GM12878 (cell line): ENCODE measurements around the gene GRXCR2. TPM values are rescaled to one million over a fixed set of nuclear protein-coding genes. Genes with fewer than 3 reads are reported as not detected.

Experiments used
- ATAC-seq: fragments of 200-7000 bp; cut with Tn5 transposase; 3 replicates; pipeline ENCODE4 v1.9.1; 2020; ENCODE audit warnings: mild to moderate bottlenecking, moderate library complexity
- BruUV-seq: library from RNA; stranded (reverse); fragments of 400-500 nt; replicated peaks from 2 replicates; lab custom pipeline; 2021; lab: Mats Ljungman, UMichigan
- CTCF ChIA-PET: fragments of 300-600 bp; sonication (Branson Sonifier 250); formaldehyde crosslinking; extraction: SDS; loops from one replicate; lab custom pipeline; 2021; ENCODE audit warnings: inconsistent platforms; lab: Yijun Ruan, JAX
- POLR2A ChIA-PET: fragments of 350-600 bp; formaldehyde crosslinking; extraction: SDS; loops from one replicate; lab custom pipeline; 2021; ENCODE audit warnings: inconsistent platforms; lab: Charles Lee
- RAD21 ChIA-PET: fragments of 300-600 bp; sonication (Branson Sonifier 250); formaldehyde crosslinking; loops from one replicate; lab custom pipeline; 2023; ENCODE audit warnings: antibody characterized with exemption; ENCODE audit not compliant: unreplicated experiment; lab: Charles Lee
- SMC1A ChIA-PET: fragments of 300-600 bp; sonication (Branson Sonifier 250); formaldehyde crosslinking; loops from one replicate; lab custom pipeline; 2023; ENCODE audit not compliant: unreplicated experiment, uncharacterized antibody; lab: Charles Lee
- DNase-seq: peaks from one replicate; pipeline ENCODE4 v3.0.0-alpha.2; 2011; ENCODE audit warnings: low read depth, low spot score
- FAIRE-seq: peaks from 3 replicates; lab custom pipeline; 2011; peaks lifted over from hg19 to GRCh38; lab: Jason Lieb, UNC
- H2AFZ ChIP-seq: 2 replicates; pipeline ENCODE4 v1.6.0; 2011; ENCODE audit warnings: low read depth, low read length, control low read depth; ENCODE audit not compliant: control insufficient read depth
- H3K27ac ChIP-seq: 2 replicates; pipeline ENCODE4 v1.5.1; 2011; ENCODE audit warnings: control low read depth; ENCODE audit not compliant: control insufficient read depth, insufficient read depth
- H3K27me3 ChIP-seq, 2 experiments: replicated peaks in 1 of 2; 2 replicates each; pipeline versions ENCODE4 v1.6.0 to v1.6.1; 2011; ENCODE audit warnings: low read length in 1 of 2; ENCODE audit not compliant: control insufficient read depth in 2 of 2, insufficient read depth in 2 of 2
- H3K36me3 ChIP-seq, 2 experiments: 2 replicates each; pipeline ENCODE4 v1.5.1; 2011; ENCODE audit warnings: low read length in 1 of 2; ENCODE audit not compliant: control insufficient read depth in 2 of 2, insufficient read depth in 2 of 2
- H3K4me1 ChIP-seq: 2 replicates; pipeline ENCODE4 v1.6.1; 2011; ENCODE audit warnings: mild to moderate bottlenecking, low read length, moderate library complexity, mixed read lengths; ENCODE audit not compliant: control insufficient read depth, insufficient read depth
- H3K4me2 ChIP-seq: 2 replicates; pipeline ENCODE4 v1.6.0; 2011; ENCODE audit warnings: control low read depth; ENCODE audit not compliant: control insufficient read depth, insufficient read depth
- H3K4me3 ChIP-seq: fragments of 200-600 bp; sonication (generic); 2 replicates; pipeline ENCODE4 v1.5.1; 2016
- H3K79me2 ChIP-seq: 2 replicates; pipeline ENCODE4 v1.6.0; 2011; ENCODE audit warnings: low read length; ENCODE audit not compliant: control insufficient read depth, insufficient read depth
- H3K9ac ChIP-seq: 2 replicates; pipeline ENCODE4 v1.8.0; 2011; ENCODE audit warnings: low read length, control low read depth, mixed read lengths; ENCODE audit not compliant: control insufficient read depth, insufficient read depth
- H3K9me3 ChIP-seq: replicated peaks from 3 replicates; pipeline ENCODE4 v1.5.1; 2011; ENCODE audit warnings: mild to moderate bottlenecking, low read length; ENCODE audit not compliant: control insufficient read depth, insufficient read depth
- H4K20me1 ChIP-seq: 2 replicates; pipeline ENCODE4 v1.6.0; 2011; ENCODE audit not compliant: control insufficient read depth, insufficient read depth
- BCL11A ChIP-seq: IDR thresholded peaks from 2 replicates; pipeline ENCODE4 v1.6.1; 2011; ENCODE audit warnings: low read depth, low read length
- BHLHE40 ChIP-seq, 2 experiments: fragments of 450-650 bp in 1 of 2; IDR thresholded peaks; 2 replicates each; pipeline ENCODE4 v1.6.1; 2011 to 2017; ENCODE audit warnings: low read depth in 2 of 2, borderline replicate concordance in 1 of 2, improper control_type of control experiment in 1 of 2, low read length in 1 of 2, mild to moderate bottlenecking in 1 of 2
- CBFB ChIP-seq: IDR thresholded peaks from 2 replicates; pipeline ENCODE4 v1.6.1; 2016; ENCODE audit warnings: antibody characterized with exemption, low read depth
- CBX3 ChIP-seq: fragments of 200-600 bp; sonication (generic); IDR thresholded peaks from 2 replicates; pipeline ENCODE4 v1.6.1; 2016; ENCODE audit warnings: low read depth, borderline replicate concordance
- MEF2B ChIP-seq: fragments of 450-650 bp; IDR thresholded peaks from 2 replicates; pipeline ENCODE4 v1.6.1; 2018; ENCODE audit warnings: mild to moderate bottlenecking, moderate library complexity; ENCODE audit not compliant: partially characterized antibody, poor library complexity, severe bottlenecking
- NFXL1 ChIP-seq: fragments of 450-650 bp; IDR thresholded peaks from 2 replicates; pipeline ENCODE4 v1.6.1; 2017; ENCODE audit warnings: antibody characterized with exemption, mild to moderate bottlenecking, borderline replicate concordance
- SMARCA5 ChIP-seq: fragments of 450-650 bp; IDR thresholded peaks from 2 replicates; pipeline ENCODE4 v1.6.1; 2017; ENCODE audit warnings: mild to moderate bottlenecking
- ZBED1 ChIP-seq: IDR thresholded peaks from 2 replicates; pipeline ENCODE4 v1.6.1; 2016; ENCODE audit warnings: borderline replicate concordance
- ZNF274 ChIP-seq: IDR thresholded peaks from one replicate; pipeline ENCODE4 v1.8.0; 2011; ENCODE audit not compliant: insufficient read length, insufficient read depth
- ZNF622 ChIP-seq: fragments of 450-650 bp; IDR thresholded peaks from 2 replicates; pipeline ENCODE4 v1.6.1; 2017; ENCODE audit warnings: mild to moderate bottlenecking, inconsistent platforms
- WGBS: methylation state at CpG from one replicate; pipeline ENCODE4 v1.1.6; 2016; ENCODE audit warnings: low lambda C conversion rate; ENCODE audit not compliant: insufficient replicate concordance, insufficient coverage; ENCODE audit errors: missing lambda C conversion rate; 5-methylcytosine and 5-hydroxymethylcytosine counted together
- in situ Hi-C: fragments of 300-500 bp; cut with MboI; formaldehyde crosslinking; loops from 9 replicates; pipeline ENCODE4 v1.14.3; 2018; ENCODE audit warnings: mixed read lengths
- intact Hi-C: fragments of 100-400 bp; cut with micrococcal nuclease; formaldehyde crosslinking; loops from one replicate; pipeline ENCODE4 v1.14.2; 2022; ENCODE audit not compliant: unreplicated experiment
- polyA plus RNA-seq, 11 experiments: library from polyadenylated mRNA; depleted of rRNA in 4 of 11; unstranded in 6 of 11; stranded (reverse) in 5 of 11; fragments of >200 nt; fragmentation: Nextera tagmentation in 4 of 11; fragmentation: Illumina TruSeq in 1 of 11; extraction: Ambion mirVana in 4 of 11; extraction: Trizol in 1 of 11; gene quantifications; 1 replicate in 1 of 11; 2 replicates in 10 of 11; pipeline versions ENCODE4 v1.2.1 to v1.2.3, GENCODE V29; 2011 to 2016; ENCODE audit warnings: inconsistent platforms in 2 of 11, missing spikeins in 2 of 11, low read depth in 1 of 11
- total RNA-seq, 4 experiments: library from RNA; depleted of rRNA in 3 of 4; stranded (reverse); fragments of >200 nt in 3 of 4; fragmentation: Illumina TruSeq in 1 of 4; extraction: Trizol in 1 of 4; gene quantifications; 2 replicates each; pipeline versions ENCODE4 v1.2.1 to v1.2.3, GENCODE V29; 2013 to 2021
- TF ChIP-seq, protein P1 (sequence below): fragments of 150-350 bp; IDR thresholded peaks from 2 replicates; pipeline ENCODE4 v1.6.1; 2016; ENCODE audit warnings: low read depth, low read length
- TF ChIP-seq, protein P2 (sequence below): fragments of 450-650 bp; IDR thresholded peaks from 2 replicates; pipeline ENCODE4 v1.6.1; 2016; ENCODE audit warnings: mild to moderate bottlenecking

Gene GRXCR2
- total and polyA plus RNA-seq, 10 of the 15 experiments (the other 5 are each of a cell fraction or from before 2014, with no cell fraction given): not detected

DNA sequence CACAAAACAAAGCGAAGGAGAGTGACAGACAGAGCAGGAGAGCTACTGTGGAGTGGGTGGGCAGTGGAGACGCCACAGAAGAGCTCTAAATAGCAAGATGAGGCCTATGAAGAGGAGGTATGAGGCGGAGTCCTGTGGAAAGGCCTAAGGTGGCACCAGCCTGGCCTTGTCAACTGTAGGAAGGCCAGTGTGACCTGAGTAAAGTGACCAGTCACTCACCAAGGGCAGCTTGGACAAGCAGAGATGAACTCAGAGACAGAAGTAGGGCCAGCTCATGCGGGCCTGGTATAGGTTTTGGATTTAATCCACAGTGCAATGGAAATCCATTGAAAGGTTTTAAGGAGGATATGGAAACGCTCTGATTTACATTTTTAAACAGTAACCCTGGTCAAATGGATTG lies 39.8 kb upstream of the GRXCR2 start:
- ChIA-PET RAD21 (no interaction called here), SMC1A (no interaction called here)
- peaks cover 0 to 2% of the 10 kb centered on the region in 2 experiments; a peak in 2 of 4 replicates for H3K27me3 ChIP-seq
- H3K79me2 ChIP-seq: no peaks in the 10 kb centered on the region
- FAIRE-seq (no peak), ATAC-seq (no peak)
- H3K4me3 ChIP-seq: no peak overlapping the region
- intact Hi-C loops: no loop called here
- BruUV-seq: no TSS peak
- in situ Hi-C loops: no loop called here
- no peak overlapping the region for H3K27ac ChIP-seq
- TF ChIP-seq BCL11A: no peak
- TF ChIP-seq, protein P1, sequence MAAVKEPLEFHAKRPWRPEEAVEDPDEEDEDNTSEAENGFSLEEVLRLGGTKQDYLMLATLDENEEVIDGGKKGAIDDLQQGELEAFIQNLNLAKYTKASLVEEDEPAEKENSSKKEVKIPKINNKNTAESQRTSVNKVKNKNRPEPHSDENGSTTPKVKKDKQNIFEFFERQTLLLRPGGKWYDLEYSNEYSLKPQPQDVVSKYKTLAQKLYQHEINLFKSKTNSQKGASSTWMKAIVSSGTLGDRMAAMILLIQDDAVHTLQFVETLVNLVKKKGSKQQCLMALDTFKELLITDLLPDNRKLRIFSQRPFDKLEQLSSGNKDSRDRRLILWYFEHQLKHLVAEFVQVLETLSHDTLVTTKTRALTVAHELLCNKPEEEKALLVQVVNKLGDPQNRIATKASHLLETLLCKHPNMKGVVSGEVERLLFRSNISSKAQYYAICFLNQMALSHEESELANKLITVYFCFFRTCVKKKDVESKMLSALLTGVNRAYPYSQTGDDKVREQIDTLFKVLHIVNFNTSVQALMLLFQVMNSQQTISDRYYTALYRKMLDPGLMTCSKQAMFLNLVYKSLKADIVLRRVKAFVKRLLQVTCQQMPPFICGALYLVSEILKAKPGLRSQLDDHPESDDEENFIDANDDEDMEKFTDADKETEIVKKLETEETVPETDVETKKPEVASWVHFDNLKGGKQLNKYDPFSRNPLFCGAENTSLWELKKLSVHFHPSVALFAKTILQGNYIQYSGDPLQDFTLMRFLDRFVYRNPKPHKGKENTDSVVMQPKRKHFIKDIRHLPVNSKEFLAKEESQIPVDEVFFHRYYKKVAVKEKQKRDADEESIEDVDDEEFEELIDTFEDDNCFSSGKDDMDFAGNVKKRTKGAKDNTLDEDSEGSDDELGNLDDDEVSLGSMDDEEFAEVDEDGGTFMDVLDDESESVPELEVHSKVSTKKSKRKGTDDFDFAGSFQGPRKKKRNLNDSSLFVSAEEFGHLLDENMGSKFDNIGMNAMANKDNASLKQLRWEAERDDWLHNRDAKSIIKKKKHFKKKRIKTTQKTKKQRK: no peak
- no peak for TF ChIP-seq MEF2B
- TF ChIP-seq, all 136 proteins: peak for 0
- no peak for DNase-seq
- Histone ChIP-seq H3K4me2 (no peak overlapping the region), H2AFZ (no peak overlapping the region), H3K9me3 (no peaks in the 10 kb centered on the region), H4K20me1 (no peaks in the 10 kb centered on the region), H3K36me3 (no peaks in the 10 kb centered on the region), H3K4me1 (no peaks in the 10 kb centered on the region), H3K9ac (no peak overlapping the region)
- CTCF ChIA-PET: no interaction called here
- WGBS: 9% methylated on average over 5 of the region's 5 CpGs
- POLR2A ChIA-PET: no interaction called here

DNA sequence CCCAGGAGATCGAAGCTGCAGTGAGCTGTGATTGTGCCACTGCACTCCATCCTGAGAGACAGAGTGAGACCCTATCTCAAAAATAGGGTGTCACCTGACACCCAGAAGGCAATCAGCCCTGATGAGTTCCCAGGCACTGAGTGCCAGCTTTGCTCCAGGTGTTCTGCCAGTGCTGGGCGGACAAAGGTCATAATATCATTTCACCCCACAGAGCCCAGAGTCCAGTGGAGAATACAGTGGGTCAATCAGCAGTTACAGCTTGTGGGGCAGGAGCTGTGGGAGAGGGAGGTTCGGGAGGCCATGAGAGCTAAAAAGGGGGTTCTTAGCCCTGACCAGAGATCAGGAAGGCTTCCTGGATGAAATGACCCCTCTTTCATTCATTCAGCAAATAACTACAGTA lies 39.2 kb upstream of the GRXCR2 start:
- ATAC-seq (no peak), DNase-seq (no peak), FAIRE-seq (no peak)
- ChIA-PET CTCF (no interaction called here), POLR2A (no interaction called here), SMC1A (interaction anchor here (0.9 kb wide), 1 partner anchor 10 kb away, joined by 3 read pairs; no protein-coding TSS in a partner anchor), RAD21 (no interaction called here)
- Histone ChIP-seq H3K4me1 (no peaks in the 10 kb centered on the region), H3K9me3 (no peaks in the 10 kb centered on the region), H3K4me2 (no peak overlapping the region), H3K9ac (no peak overlapping the region), H4K20me1 (no peaks in the 10 kb centered on the region), H3K27ac (no peak overlapping the region), H3K79me2 (no peaks in the 10 kb centered on the region), H3K27me3 (peaks cover 0 to 2% of the 10 kb centered on the region in 2 experiments; a peak in 2 of 4 replicates), H2AFZ (no peak overlapping the region), H3K4me3 (no peak overlapping the region), H3K36me3 (no peaks in the 10 kb centered on the region)
- intact Hi-C loops: no loop called here
- in situ Hi-C loops: no loop called here
- WGBS: 15% methylated on average over 3 of the region's 3 CpGs
- no TSS peak for BruUV-seq
- TF ChIP-seq SMARCA5 (no peak), CBFB (no peak), ZNF274 (no peak), CBX3 (no peak), ZBED1 (no peak), NFXL1 (no peak), ZNF622 (no peak), BHLHE40 (IDR thresholded peaks at IDR 0.05; ENCODE audit: borderline replicate concordance in 1 of 2, low read depth in 2 of 2, low read length in 1 of 2) (no peak)
- TF ChIP-seq, protein P2, sequence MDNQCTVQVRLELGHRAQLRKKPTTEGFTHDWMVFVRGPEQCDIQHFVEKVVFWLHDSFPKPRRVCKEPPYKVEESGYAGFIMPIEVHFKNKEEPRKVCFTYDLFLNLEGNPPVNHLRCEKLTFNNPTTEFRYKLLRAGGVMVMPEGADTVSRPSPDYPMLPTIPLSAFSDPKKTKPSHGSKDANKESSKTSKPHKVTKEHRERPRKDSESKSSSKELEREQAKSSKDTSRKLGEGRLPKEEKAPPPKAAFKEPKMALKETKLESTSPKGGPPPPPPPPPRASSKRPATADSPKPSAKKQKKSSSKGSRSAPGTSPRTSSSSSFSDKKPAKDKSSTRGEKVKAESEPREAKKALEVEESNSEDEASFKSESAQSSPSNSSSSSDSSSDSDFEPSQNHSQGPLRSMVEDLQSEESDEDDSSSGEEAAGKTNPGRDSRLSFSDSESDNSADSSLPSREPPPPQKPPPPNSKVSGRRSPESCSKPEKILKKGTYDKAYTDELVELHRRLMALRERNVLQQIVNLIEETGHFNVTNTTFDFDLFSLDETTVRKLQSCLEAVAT: no peak
